Caki2 (cell line): ENCODE results near the gene CABP4. TPM values are rescaled to one million over a fixed set of nuclear protein-coding genes. Genes with fewer than 3 reads are reported as not detected.

Source experiments
- total RNA-seq: library from RNA; depleted of rRNA; stranded (reverse); fragments of >200 nt; shearing (Covaris generic); gene quantifications from 2 replicates; pipeline ENCODE4 v1.2.3, GENCODE V29; 2014; ENCODE audit warnings: low replicate concordance; rRNA removed

Gene CABP4
- total RNA-seq, 1 experiment from 2014 or later, result 10.8 TPM

Other genes with a start within 250 kb of the CABP4 start
- gene GRK2, start 188.9 kb upstream of the CABP4 start, total RNA-seq, result 31.7 and 37.1 TPM in 2 replicates
- gene ANKRD13D, start 166.1 kb upstream of the CABP4 start, total RNA-seq, result 11.7 and 22.5 TPM in 2 replicates
- 16.3 and 50.6 TPM in 2 replicates for gene SSH3, start 151.8 kb upstream of the CABP4 start, total RNA-seq
- 26.7 and 38.5 TPM in 2 replicates for gene POLD4, start 101.8 kb upstream of the CABP4 start, total RNA-seq
- 6.5 and 13.4 TPM in 2 replicates for gene CLCF1, start 81.8 kb upstream of the CABP4 start, total RNA-seq
- gene RAD9A, start 63.4 kb upstream of the CABP4 start, total RNA-seq, result 24.4 and 26.6 TPM in 2 replicates
- gene PPP1CA, start 53.5 kb upstream of the CABP4 start, total RNA-seq, result 251 and 260 TPM in 2 replicates
- 1.6 TPM in 1 of 2 replicates, not detected in the other for gene TBC1D10C, start 51.3 kb upstream of the CABP4 start, total RNA-seq
- gene CARNS1, start 39.7 kb upstream of the CABP4 start, total RNA-seq, result 0.03 TPM in 1 of 2 replicates, not detected in the other
- 42.9 and 46.6 TPM in 2 replicates for gene RPS6KB2, start 26.9 kb upstream of the CABP4 start, total RNA-seq
- not detected in 2 replicates for gene PTPRCAP, start 17.7 kb upstream of the CABP4 start, total RNA-seq
- 128 and 140 TPM in 2 replicates for gene CORO1B, start 11.9 kb upstream of the CABP4 start, total RNA-seq
- not detected in 2 replicates for gene GPR152, start 2.6 kb upstream of the CABP4 start, total RNA-seq
- 99.8 and 100 TPM in 2 replicates for gene TMEM134, start 13.9 kb downstream of the CABP4 start, total RNA-seq
- 91.4 and 117 TPM in 2 replicates for gene AIP, start 27.7 kb downstream of the CABP4 start, total RNA-seq
- 43.8 and 48.4 TPM in 2 replicates for gene PITPNM1, start 50.0 kb downstream of the CABP4 start, total RNA-seq
- 43.6 and 56.9 TPM in 2 replicates for gene CDK2AP2, start 52.8 kb downstream of the CABP4 start, total RNA-seq
- gene CABP2, start 68.1 kb downstream of the CABP4 start, total RNA-seq, result not detected in 2 replicates
- not detected in 2 replicates for gene GSTP1, start 128.5 kb downstream of the CABP4 start, total RNA-seq
- gene NDUFV1, start 151.6 kb downstream of the CABP4 start, total RNA-seq, result 237 and 239 TPM in 2 replicates
- gene NUDT8, start 174.6 kb downstream of the CABP4 start, total RNA-seq, result 51.3 and 52.9 TPM in 2 replicates
- gene TBX10, start 184.4 kb downstream of the CABP4 start, total RNA-seq, result not detected in 2 replicates
- gene ACY3, start 195.4 kb downstream of the CABP4 start, total RNA-seq, result 6.0 TPM in 1 of 2 replicates, not detected in the other
- not detected in 2 replicates for gene ALDH3B2, start 219.3 kb downstream of the CABP4 start, total RNA-seq